ENCODE results near the gene CLSTN2. TPM values are rescaled to one million over a fixed set of nuclear protein-coding genes. Genes with fewer than 3 reads are reported as not detected.

Gene CLSTN2
- total and polyA plus RNA-seq, 2 of the 4 experiments (the other 2 are of a cell fraction): under 0.01 to 0.07 TPM

DNA sequence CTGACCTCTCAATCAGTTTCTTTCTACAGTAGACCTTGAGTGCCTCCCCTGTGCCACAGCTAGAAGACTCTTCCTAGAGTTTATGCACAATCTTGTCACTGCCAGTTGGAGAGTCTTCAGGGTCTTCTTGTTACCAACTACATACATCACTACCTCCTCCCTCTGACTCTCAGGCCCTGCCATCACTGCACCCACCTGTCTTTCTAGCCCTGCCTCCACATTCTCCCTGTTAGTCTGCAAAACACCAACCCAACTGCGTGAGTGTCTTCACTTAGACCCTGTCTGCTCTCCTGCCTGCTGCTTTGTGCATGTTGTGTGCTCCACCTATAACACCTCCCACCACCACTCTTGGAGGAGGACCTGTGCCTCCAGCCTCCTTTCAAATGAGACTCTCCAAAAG is 34.4 kb downstream of the CLSTN2 start:
- BruUV-seq (replicated peaks): no TSS peak
- WGBS, 2 experiments (ENCODE audit: extremely low coverage in 2 of 2, insufficient read length in 1 of 2): 57% methylated on average over 1 of the region's 1 CpG; no CpG with 5 or more reads in 1 of the 2 experiments
- no peaks in the 10 kb centered on the region for H4K20me1 ChIP-seq (ENCODE audit: insufficient read depth, low read length)

More for the DNA sequence above, 34.4 kb downstream of the CLSTN2 start:
- no peak overlapping the region for H2AK5ac ChIP-seq (ENCODE audit: low read depth, low read length)
- no peak for ATAC-seq (ENCODE audit: low read depth)
- H3K4ac ChIP-seq (ENCODE audit: low read depth, low read length): no peak overlapping the region
- no peak overlapping the region for H4K91ac ChIP-seq (ENCODE audit: insufficient read depth, low read depth, low read length)
- intact Hi-C loops (cut with micrococcal nuclease) (no loop called here), dilution Hi-C loops (cut with HindIII; ENCODE audit: low sequenced_read_pairs, unreplicated experiment) (no loop called here), in situ Hi-C loops (cut with MboI; ENCODE audit: low sequenced_read_pairs) (no loop called here)
- H3K79me1 ChIP-seq (ENCODE audit: low read depth in 1 of 2, low read length in 2 of 2): no peaks in the 10 kb centered on the region
- H3K4me2 ChIP-seq (ENCODE audit: low read depth, low read length): no peak overlapping the region
- no peak overlapping the region for H3K14ac ChIP-seq (replicated peaks; ENCODE audit: low read depth, low read length)
- H3K9ac ChIP-seq (ENCODE audit: low read depth, low read length): no peak overlapping the region
- H3K9me3 ChIP-seq (ENCODE audit: control insufficient read depth, insufficient read depth, low read length): no peaks in the 10 kb centered on the region
- H4K5ac ChIP-seq (ENCODE audit: low read depth, low read length): no peak overlapping the region
- no peak overlapping the region for H2BK5ac ChIP-seq (ENCODE audit: low read depth, low read length, poor library complexity, severe bottlenecking)
- H3K36me3 ChIP-seq (ENCODE audit: control insufficient read depth, insufficient read depth, low read length): no peaks in the 10 kb centered on the region
- H3K27ac ChIP-seq (ENCODE audit: insufficient read depth, low read length): no peak overlapping the region
- no peak overlapping the region for H3K18ac ChIP-seq (ENCODE audit: low read depth, low read length)
- no peak overlapping the region for H4K8ac ChIP-seq (ENCODE audit: low read depth in 2 of 2, low read length in 2 of 2)
- no peaks in the 10 kb centered on the region for H3K27me3 ChIP-seq (ENCODE audit: control insufficient read depth, insufficient read depth, low read length)
- no peak overlapping the region for H2BK20ac ChIP-seq (ENCODE audit: low read depth, low read length)
- H3K56ac ChIP-seq (ENCODE audit: extremely low read depth, insufficient read depth, low read length): no peak overlapping the region
- TF ChIP-seq BHLHE40 (IDR thresholded peaks at IDR 0.05; ENCODE audit: low read depth, low read length) (no peak), FOS (IDR thresholded peaks at IDR 0.05; ENCODE audit: low read depth, low read length) (no peak)
- ChIA-PET POLR2A (ENCODE audit: unreplicated experiment) (no interaction called here), CTCF (no interaction called here)
- no peaks in the 10 kb centered on the region for H3K4me1 ChIP-seq (ENCODE audit: control insufficient read depth, insufficient read depth, low read length)
- no peak overlapping the region for H2AFZ ChIP-seq (replicated peaks; ENCODE audit: low read length, poor library complexity)
- H3K4me3 ChIP-seq (ENCODE audit: insufficient read depth, low read depth, low read length): no peak overlapping the region
- H3K23ac ChIP-seq (ENCODE audit: low read depth, low read length): no peak overlapping the region
- H3K9me1 ChIP-seq (ENCODE audit: insufficient read depth, low read length): no peaks in the 10 kb centered on the region
- no peak overlapping the region for H2AK9ac ChIP-seq (replicated peaks; ENCODE audit: low read depth, low read length, poor library complexity)
- H2BK120ac ChIP-seq (ENCODE audit: low read depth, low read length): no peak overlapping the region
- H2BK15ac ChIP-seq (ENCODE audit: low read depth, low read length): no peak overlapping the region
- DNase-seq: no peak

Measured in IMR-90 (cell line).